Measurements from ENCODE around the gene IFNB1. TPM values are rescaled to one million over a fixed set of nuclear protein-coding genes. Genes with fewer than 3 reads are reported as not detected.

The IFNB1 gene
- not detected in 2 replicates for total RNA-seq

DNA sequence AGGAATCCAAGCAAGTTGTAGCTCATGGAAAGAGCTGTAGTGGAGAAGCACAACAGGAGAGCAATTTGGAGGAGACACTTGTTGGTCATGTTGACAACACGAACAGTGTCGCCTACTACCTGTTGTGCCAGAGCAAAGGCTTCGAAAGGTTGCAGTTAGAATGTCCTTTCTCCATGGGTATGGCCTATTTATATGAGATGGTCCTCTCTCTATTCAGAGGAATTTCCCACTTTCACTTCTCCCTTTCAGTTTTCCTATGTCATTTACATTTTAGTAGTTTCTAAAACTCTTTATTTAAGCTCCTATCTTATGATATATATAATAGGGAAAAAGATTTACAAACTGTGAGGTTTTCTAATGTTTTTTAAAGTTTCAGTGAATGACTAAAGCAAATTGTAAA is at the start of gene IFNB1:
Gene IFNB1, minus strand, starts transcription at position 162 of the 400 bp plus-strand sequence. Its CDS starts 73 bp downstream, at position 89.

DNA sequence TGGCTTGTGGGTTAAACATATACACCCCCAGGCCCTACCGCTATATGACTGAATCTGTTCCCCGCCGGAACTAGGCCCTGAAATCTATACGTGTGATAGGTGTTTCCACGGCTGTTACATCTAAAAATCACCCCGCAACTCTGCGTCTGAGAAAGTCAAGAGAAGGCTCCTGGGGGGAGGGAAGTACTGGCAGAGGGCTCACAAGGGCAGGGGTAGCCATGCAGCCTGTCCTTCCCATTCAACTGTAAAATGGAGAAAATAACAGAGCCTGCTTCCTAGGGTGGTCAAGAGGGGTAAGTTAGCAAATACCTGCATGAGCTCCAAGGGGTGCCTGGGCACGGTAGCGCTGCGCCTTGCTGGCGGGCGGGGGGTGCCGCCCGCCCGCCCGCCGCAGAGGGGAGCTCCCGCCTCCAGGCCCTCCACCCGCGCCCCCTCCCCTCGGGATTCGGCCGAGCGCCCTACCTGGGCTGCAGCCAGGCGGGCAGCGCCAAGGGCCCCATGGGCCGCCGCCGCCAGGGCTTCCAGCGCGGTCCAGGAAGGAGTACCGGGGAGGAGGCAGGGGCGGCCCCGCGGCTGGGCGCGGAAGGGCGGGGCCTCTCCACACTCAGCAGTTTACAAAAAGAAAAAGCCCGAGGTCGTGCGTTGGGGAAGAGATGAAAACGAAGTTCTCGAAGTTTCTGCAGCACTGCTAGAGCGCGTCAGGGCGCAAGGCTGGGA is 46.5 kb downstream of the IFNB1 start, which contains the start of gene HACD4:
Gene HACD4, minus strand, starts transcription at position 550 of the 717 bp plus-strand sequence. Its CDS starts 50 bp downstream, at position 500.

Other genes with a start within 250 kb of the IFNB1 start
- 4.7 and 9.4 TPM in 2 replicates for gene HACD4, start 46.3 kb downstream of the IFNB1 start, total RNA-seq
- not detected in 2 replicates for gene IFNW1, start 63.9 kb upstream of the IFNB1 start, total RNA-seq
- not detected in 2 replicates for gene IFNA21, start 88.7 kb upstream of the IFNB1 start, total RNA-seq
- gene IFNA4, start 109.6 kb upstream of the IFNB1 start, total RNA-seq = not detected in 2 replicates
- gene IFNA7, start 124.3 kb upstream of the IFNB1 start, total RNA-seq = not detected in 2 replicates
- gene IFNA10, start 129.2 kb upstream of the IFNB1 start, total RNA-seq = not detected in 2 replicates
- gene IFNA16, start 139.4 kb upstream of the IFNB1 start, total RNA-seq = not detected in 2 replicates
- not detected in 2 replicates for gene IFNA17, start 150.3 kb upstream of the IFNB1 start, total RNA-seq
- gene IFNA14, start 162.1 kb upstream of the IFNB1 start, total RNA-seq = not detected in 2 replicates
- gene IFNA5, start 227.4 kb upstream of the IFNB1 start, total RNA-seq = not detected in 2 replicates